Measurements from ENCODE around the gene TM9SF4.
"Not testable (repeated sequence)": the region's sequence is repeated elsewhere in the genome, so short reads cannot be mapped to it uniquely, and the experiment has no call there.

TM9SF4 gene

GRCh38 chr20:32192698-32193097, 83.2 kb downstream of the TM9SF4 start:
- no peak for DNase-seq

DNA sequence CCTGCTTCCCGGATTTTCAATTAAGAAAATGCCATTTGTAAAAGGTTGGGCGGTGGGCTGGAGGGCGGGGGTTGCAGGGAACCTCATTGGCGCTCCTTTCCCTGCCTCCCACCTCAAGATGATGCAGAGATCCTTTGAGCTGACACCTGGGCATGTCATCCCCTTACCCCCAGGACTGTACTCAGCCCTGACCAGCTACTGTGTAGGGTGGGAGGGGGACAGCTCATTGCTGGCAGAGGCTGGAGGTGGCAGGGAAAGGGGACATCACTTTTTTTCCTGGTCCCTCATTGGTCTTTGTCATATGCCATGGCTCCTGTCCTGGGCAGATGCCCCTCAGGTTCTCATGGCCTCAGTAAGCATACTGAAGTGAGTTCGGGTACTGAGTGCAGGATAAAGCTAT, 83.8 kb downstream of the TM9SF4 start:
- DNase-seq = not testable (repeated sequence)

DNA sequence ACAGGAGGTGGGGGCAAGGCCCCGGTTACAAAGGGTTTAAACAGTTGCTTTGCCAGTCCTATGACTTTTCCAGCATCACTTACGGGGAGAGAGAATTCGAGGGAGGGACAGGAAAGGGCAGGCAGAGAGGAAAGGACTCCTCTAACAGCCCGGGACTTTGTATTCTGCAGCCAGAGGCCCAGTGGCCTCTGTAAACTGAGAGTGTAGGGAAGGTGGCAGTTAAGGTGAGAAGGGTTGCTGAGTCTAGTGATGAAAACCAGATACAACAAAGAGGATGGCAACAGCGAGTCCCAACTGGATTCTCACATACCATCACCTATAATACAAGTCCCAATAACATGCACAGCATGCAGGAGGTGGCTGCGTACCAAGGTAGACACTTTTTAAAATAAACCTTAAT, 84.5 kb downstream of the TM9SF4 start:
- no peak for DNase-seq

DNA sequence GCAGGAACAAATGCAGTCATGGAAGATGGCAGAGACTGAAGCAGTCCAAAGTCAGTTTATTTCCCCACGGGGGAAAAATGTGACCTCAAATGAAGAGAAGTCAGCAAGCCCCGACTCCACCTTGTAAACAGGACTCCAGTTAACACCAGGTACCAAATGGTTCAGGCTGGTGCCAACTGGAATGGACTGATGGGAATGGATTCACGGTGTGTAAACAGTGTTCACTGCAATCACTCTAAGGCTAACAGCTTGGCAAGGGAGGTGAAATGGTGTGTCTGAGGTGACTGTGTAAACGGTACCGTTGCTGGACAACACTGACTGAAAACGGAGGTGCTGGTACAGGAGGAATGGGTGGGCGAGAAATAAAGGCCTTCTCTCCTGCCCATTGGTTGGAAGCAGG, 86.1 kb downstream of the TM9SF4 start:
- no peak for DNase-seq

GRCh38 chr20:32196613-32197012, 87.1 kb downstream of the TM9SF4 start:
- not testable (repeated sequence) for DNase-seq

- DNase-seq = not testable (repeated sequence)
Observed at GRCh38 chr20:32197136-32197535, 87.6 kb downstream of the TM9SF4 start.

DNA sequence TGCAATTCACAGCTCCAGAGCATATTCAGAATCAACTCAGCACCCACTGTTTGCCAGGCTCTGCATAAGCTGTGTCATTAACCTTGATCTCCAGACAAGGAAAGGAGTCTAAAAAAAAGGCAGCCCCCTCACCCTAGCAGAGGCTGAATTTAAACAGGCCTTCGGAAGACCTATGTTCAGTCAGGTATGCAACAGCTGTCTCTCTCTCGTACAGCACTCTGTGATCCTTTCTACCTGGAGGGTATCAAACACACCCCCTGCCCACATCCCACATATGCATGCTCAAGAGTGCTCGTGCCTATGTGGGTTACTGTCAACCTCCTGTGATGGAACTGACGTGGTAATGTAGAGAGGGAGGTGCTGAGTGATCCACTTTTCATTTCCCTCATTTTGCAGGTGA, 89.5 kb downstream of the TM9SF4 start:
- DNase-seq = no peak

- DNase-seq = no peak
Observed at GRCh38 chr20:32201296-32201976, 91.9 kb downstream of the TM9SF4 start.

GRCh38 chr20:32201977-32202363, 92.5 kb downstream of the TM9SF4 start:
- no peak for DNase-seq

- DNase-seq = no peak
Observed at GRCh38 chr20:32203356-32204204, 94.1 kb downstream of the TM9SF4 start.

DNA sequence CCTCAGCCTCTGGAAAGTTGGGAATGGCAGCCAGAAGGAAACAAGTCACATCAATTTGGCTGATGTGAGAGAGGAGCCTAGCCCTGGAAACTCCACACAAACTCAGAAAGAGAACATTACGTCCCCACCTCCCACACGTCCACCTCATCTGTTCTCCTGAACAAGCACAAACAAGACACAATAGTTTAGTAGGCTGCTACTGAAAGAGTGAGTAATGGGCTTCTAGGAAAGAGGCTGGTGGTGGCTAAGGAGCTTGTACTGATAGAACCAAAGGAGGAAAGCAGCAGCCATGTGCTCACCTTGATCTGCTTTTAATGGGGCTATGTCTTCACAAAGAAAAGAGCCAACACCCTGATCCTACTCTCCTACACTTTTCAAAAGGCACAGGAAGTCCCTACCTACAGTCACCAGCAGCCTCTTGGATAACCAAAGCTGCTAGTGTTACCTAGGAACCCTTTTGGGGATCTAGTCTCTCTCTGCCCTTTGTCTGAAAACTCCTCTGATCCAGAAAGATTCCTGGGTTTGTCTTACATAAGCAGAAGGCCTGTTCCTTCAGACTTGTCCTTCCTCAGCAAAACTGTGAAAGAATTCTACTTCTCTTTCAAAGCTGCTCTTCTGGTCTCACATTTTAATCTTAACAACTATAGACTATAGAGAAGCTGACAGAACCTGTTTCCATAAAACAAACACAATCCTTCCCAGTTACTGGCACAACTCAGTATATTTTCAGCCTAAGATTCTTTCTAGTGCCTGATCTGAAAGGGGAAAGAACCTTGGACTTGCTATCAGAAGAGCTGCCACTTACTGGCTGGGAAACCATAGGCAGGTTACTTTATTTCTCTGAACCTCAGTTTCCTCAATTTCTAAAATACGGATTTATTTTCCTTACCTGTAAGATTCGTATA, 94.9 kb downstream of the TM9SF4 start:
- no peak for DNase-seq

DNA sequence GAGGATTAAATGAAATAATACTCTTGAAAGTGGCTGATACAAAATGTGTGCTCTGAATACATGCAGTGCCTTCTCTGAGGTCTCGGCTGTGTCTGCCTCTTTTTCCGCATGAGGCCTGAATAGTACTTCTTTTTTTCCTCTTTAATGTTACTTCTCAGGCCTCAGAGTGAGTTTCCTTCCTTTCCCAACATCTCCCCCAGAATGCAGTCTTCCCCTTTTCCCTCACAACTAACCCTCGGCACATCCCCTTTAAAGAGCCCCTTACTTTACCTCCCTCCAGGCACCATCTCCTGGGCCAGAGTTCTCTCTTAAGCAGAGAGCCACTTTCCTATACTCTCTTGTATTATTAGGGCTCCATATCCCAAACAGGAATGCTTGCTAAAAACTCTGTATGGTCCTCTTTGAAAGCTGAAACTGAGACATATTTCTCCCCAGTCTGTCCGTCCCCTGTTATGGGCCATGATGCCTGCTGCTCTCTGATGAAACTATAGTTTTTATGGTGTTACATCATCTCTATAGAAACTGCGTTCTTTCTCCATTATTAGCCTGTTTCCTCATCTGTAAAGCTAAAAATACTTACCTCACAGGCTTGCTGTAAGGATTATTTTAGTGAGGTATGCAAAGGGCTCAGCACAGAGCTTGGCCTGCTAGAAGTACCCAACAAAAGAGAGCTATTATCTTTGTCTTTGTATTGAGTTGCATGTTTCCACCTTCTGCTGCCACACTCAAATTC, 95.8 kb downstream of the TM9SF4 start:
- no peak for DNase-seq

DNA sequence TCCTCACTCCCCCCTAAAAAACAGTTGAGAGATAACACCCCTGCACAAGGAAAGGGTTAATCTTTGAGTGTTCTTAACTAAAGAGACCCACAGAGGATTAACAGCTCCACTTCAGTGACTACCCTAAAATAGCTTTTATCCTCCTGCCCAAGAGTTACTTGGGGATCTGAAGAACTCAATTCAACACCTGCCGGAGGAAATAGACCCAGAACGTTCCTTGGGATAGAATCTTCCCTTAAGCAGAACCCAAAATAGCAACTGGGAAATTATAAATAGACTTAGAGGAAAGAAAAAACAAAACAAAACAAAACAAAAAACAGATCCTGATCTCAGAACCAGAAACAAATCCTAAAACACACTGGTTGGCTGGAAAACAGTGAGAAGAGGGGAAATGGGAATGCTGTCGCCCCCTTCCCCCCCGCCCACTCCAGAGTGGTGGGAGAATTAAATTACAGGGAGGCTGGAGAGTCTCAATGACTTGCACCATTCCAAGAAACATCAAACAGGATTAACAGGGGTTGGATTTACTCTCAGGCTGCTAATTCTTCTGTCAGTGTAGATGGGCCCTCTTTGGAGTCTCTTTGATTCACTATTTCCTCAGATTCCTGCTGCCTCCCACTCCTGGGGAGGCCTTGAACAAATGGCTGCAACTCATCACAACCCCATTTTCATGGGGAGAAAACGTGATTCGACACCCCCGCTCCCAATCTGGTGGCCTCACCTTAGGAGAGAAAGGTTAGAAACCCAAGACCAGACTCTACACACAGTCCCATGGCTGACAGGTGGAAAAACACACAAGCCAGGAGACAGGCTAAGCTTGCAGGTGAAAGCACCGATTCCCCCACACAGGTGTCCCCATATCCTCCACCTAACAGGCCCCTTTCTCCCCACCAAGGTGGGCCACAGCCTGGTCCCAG, 96.6 kb downstream of the TM9SF4 start:
- DNase-seq = no peak

- DNase-seq = no peak
Observed at GRCh38 chr20:32206760-32207625, 97.5 kb downstream of the TM9SF4 start.

DNA sequence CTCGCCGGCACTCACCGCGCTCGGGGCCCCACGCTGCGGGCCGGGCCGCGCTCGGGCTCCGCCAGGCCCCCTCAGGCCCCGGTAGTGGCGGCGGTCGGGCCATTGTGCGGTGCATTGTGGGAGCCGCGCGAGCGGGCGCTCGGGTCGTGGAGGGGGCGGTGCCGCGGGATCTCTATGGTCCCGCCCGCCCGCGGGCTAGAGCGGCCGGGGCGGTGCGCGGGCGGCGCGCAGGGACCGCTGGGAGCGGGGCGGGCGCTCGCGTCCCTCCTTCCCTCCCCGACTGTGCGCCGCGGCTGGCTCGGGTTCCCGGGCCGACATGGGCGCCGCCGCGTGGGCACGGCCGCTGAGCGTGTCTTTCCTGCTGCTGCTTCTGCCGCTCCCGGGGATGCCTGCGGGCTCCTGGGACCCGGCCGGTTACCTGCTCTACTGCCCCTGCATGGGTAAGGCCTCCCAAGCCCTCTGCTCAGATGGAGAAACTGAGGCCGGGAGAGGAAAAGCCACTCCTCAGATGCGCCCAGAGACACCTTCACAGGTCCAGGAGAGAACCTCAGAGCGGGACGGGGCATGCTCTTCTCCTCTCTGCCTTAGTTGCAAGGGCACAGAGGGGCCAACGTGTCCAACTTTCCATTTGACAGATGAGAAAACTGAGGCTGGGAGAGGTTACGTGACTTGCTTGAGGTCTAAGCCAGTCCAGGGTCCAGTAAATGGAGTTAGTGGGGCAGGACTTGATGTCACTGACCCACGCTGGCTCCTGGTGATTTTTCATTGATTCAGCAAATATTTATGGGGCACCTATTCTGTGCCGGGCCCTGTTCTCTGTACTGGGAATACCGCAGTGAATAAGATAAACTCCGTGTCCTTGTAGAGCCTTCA, 98.3 kb downstream of the TM9SF4 start, which contains the start of the genes PLAGL2 and POFUT1:
PLAGL2 (minus strand) TSS at position 118 of the 873 bp plus-strand sequence. CDS start 5,565 bp downstream, outside the sequence.
POFUT1 (plus strand) TSS at position 255 of the 873 bp plus-strand sequence; CDS start at position 317, 62 bp downstream.
- peak; percentile 88 for DNase-seq

DNA sequence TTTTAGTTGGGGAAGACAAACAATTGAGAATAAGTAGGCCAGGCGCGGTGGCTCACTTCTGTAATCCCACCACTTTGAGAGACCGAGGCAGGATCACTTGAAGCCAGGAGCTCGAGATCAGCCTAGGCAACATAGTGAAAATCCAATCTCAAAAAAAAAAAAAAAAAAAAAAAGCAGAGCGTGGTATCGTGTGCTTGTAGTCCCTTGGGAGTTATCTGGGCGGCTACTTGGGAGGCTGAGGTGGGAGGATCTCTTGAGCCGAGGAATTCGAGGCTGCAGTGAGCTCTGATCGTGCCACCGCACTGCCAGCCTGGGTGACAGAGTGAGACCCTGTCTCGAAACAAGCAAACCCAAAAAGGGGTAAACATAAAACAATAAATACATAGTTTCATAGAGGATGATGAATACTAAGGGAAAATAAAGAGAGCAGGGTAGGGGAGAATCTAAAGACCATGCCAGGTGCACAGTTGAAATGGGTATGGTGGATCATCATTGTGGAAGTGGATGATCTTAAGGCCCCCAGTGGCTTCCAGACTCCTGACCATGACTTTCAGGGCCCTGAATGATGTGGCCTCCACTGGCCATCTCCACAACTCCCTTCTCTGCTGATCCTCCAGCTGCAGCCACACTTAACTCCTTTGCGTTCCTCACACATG, 99.1 kb downstream of the TM9SF4 start:
- DNase-seq = no peak

- no peak for DNase-seq
Observed at GRCh38 chr20:32209850-32210605, 100.5 kb downstream of the TM9SF4 start.

GRCh38 chr20:32213870-32214269, 104.4 kb downstream of the TM9SF4 start:
- DNase-seq = no peak
